HepG2 (cell line): ENCODE data around the gene FOXD4. TPM values are rescaled to one million over a fixed set of nuclear protein-coding genes. Genes with fewer than 3 reads are reported as not detected.
"Not testable (repeated sequence)": the region's sequence is repeated elsewhere in the genome, so short reads cannot be mapped to it uniquely, and the experiment has no call there.

Experiments used
- ATAC-seq: fragments of 200-7000 bp; cut with Tn5 transposase; 3 replicates; pipeline ENCODE4 v1.9.1; 2020; ENCODE audit warnings: mild to moderate bottlenecking, moderate library complexity
- BruUV-seq: library from RNA; stranded (reverse); fragments of 400-500 nt; replicated peaks from 2 replicates; lab custom pipeline; 2021; lab: Mats Ljungman, UMichigan
- CTCF ChIA-PET: fragments of 300-600 bp; formaldehyde crosslinking; extraction: SDS; loops from one replicate; lab custom pipeline; 2021; ENCODE audit warnings: low total read pairs, inconsistent platforms, low intra/inter-chr PET ratio; lab: Yijun Ruan, JAX
- POLR2A ChIA-PET: fragments of 350-600 bp; sonication (Branson Sonifier 250); formaldehyde crosslinking; loops from one replicate; lab custom pipeline; 2020; ENCODE audit warnings: antibody characterized with exemption, inconsistent platforms; lab: Yijun Ruan, JAX
- DNase-seq: peaks from one replicate; pipeline ENCODE4 v3.0.0-alpha.2; 2015; ENCODE audit warnings: low spot score
- FAIRE-seq: peaks from 3 replicates; lab custom pipeline; 2011; peaks lifted over from hg19 to GRCh38; lab: Jason Lieb, UNC
- H2AFZ ChIP-seq: one replicate; pipeline ENCODE4 v1.6.1; 2011; ENCODE audit warnings: low read length, inconsistent platforms
- H3K27ac ChIP-seq: fragments of 300-600 bp; 3 replicates; pipeline ENCODE4 v1.8.0; 2011; ENCODE audit warnings: mixed run types, mild to moderate bottlenecking, mixed read lengths, low read length, inconsistent platforms; ENCODE audit not compliant: insufficient read depth; ENCODE audit errors: extremely low read length
- H3K27me3 ChIP-seq, 2 experiments: fragments of 200-600 bp in 1 of 2; 2 replicates in 1 of 2; 3 replicates in 1 of 2; pipeline versions ENCODE4 v1.6.0 to v1.8.0; 2011; ENCODE audit warnings: low read length in 2 of 2, mild to moderate bottlenecking in 2 of 2, moderate library complexity in 2 of 2, inconsistent platforms in 1 of 2; ENCODE audit not compliant: insufficient read depth in 2 of 2, control insufficient read depth in 1 of 2
- H3K36me3 ChIP-seq, 2 experiments: fragments of 200-600 bp in 1 of 2; replicated peaks in 1 of 2; 2 replicates in 1 of 2; 3 replicates in 1 of 2; pipeline versions ENCODE4 v1.5.1 to v1.8.0; 2011; ENCODE audit warnings: low read length in 2 of 2, inconsistent platforms in 1 of 2; ENCODE audit not compliant: insufficient read depth in 2 of 2, control insufficient read depth in 1 of 2
- H3K4me1 ChIP-seq: 2 replicates; pipeline ENCODE4 v1.5.1; 2012; ENCODE audit warnings: low read length, inconsistent platforms; ENCODE audit not compliant: insufficient read depth
- H3K4me2 ChIP-seq: 2 replicates; pipeline ENCODE4 v1.6.0; 2011; ENCODE audit warnings: low read depth, low read length, inconsistent platforms
- H3K4me3 ChIP-seq, 3 experiments: fragments of 200-600 bp in 1 of 3; sonication (generic), shearing (Covaris generic) in 1 of 3; replicated peaks in 1 of 3; 2 replicates each; pipeline ENCODE4 v1.5.1; 2011 to 2016; ENCODE audit warnings: low read length in 3 of 3, inconsistent platforms in 2 of 3, low read depth in 2 of 3, mild to moderate bottlenecking in 2 of 3, control low read depth in 1 of 3, mixed read lengths in 1 of 3; ENCODE audit not compliant: insufficient read depth in 1 of 3
- H3K79me2 ChIP-seq: one replicate; pipeline ENCODE4 v1.6.1; 2011; ENCODE audit warnings: low read length, inconsistent platforms; ENCODE audit not compliant: insufficient read depth
- H3K9ac ChIP-seq: 2 replicates; pipeline ENCODE4 v1.6.0; 2011; ENCODE audit warnings: mild to moderate bottlenecking, low read depth, low read length, inconsistent platforms; ENCODE audit not compliant: insufficient read depth
- H3K9me3 ChIP-seq: 2 replicates; pipeline ENCODE4 v1.5.1; 2012; ENCODE audit warnings: mild to moderate bottlenecking, low read length
- H4K20me1 ChIP-seq: 2 replicates; pipeline ENCODE4 v1.6.0; 2011; ENCODE audit warnings: inconsistent platforms, mild to moderate bottlenecking, low read length, moderate library complexity; ENCODE audit not compliant: insufficient read depth
- WGBS: methylation state at CpG from one replicate; pipeline ENCODE4 v1.1.6; 2017; ENCODE audit warnings: low lambda C conversion rate; 5-methylcytosine and 5-hydroxymethylcytosine counted together
- in situ Hi-C: cut with HindIII; loops from 2 replicates; pipeline ENCODE4 v1.10.0; 2017; ENCODE audit warnings: low pct_unique_long_range_greater_than_20kb; ENCODE audit not compliant: extremely low pct_ligation_motif_present
- intact Hi-C: fragments of 100-400 bp; cut with micrococcal nuclease; formaldehyde crosslinking; loops from one replicate; pipeline ENCODE4 v1.10.0; 2022; ENCODE audit not compliant: unreplicated experiment
- polyA plus RNA-seq, 8 experiments: library from polyadenylated mRNA; depleted of rRNA in 3 of 8; stranded (reverse) in 7 of 8; unstranded in 1 of 8; fragments of >200 nt; fragmentation: Illumina TruSeq in 4 of 8; extraction: Trizol in 4 of 8; gene quantifications; 2 replicates each; pipeline versions ENCODE4 v1.2.1 to v1.2.3, GENCODE V29; 2011 to 2016; ENCODE audit warnings: low read depth in 4 of 8, missing spikeins in 1 of 8, mixed read lengths in 1 of 8; ENCODE audit not compliant: insufficient read depth in 1 of 8
- total RNA-seq, 5 experiments: library from RNA; depleted of rRNA; stranded (reverse); fragments of >200 nt; fragmentation: Illumina TruSeq; extraction: Trizol; gene quantifications; 2 replicates each; pipeline ENCODE4 v1.2.3, GENCODE V29; 2016; ENCODE audit warnings: low read depth in 1 of 5

The FOXD4 gene
- total and polyA plus RNA-seq, 2 of the 13 experiments (the other 11 are each of a cell fraction or from before 2014, with no cell fraction given): 0.15 to 0.18 TPM

DNA sequence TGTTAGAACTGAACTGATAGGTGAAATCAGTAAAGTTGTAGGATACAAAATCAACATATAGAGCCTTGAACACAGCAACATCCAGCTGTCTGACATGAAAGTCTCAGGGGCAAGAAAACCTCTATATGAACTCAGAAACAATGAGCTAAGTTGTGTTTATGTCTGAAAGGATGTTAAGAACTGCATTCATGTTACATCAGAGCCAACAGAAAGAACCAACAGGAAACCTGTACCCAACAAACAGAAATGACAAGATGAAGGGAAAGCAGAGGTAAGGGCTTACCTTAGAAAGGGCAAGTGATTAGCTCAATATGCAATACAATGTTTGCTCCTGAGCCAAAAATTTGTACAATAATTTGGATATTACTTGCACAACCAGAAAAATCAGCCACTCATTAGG lies 31.5 kb downstream of the FOXD4 start:
- H3K36me3 ChIP-seq, BruUV-seq: not testable (repeated sequence)

DNA sequence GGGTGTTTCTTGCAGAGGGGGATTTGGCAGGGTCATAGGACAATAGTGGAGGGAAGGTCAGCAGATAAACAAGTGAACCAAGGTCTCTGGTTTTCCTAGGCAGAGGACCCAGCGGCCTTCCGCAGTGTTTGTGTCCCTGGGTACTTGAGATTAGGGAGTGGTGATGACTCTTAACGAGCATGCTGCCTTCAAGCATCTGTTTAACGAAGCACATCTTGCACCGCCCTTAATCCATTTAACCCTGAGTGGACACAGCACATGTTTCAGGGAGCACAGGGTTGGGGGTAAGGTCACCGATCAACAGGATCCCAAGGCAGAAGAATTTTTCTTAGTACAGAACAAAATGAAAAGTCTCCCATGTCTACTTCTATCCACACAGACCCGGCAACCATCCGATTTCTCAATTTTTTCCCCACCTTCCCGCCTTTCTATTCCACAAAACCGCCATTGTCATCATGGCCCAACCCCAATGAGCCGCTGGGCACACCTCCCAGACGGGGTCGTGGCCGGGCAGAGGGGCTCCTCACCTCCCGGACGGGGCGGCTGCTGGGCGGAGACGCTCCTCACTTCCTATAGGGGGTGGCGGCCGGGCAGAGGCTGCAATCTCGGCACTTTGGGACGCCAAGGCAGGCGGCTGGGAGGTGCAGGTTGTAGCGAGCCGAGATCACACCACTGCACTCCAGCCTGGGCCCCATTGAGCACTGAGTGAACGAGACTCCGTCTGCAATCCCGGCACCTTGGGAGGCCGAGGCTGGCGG lies 35.1 kb downstream of the FOXD4 start:
- H4K20me1 ChIP-seq, BruUV-seq, POLR2A ChIA-PET, CTCF ChIA-PET, H3K36me3 ChIP-seq, H3K4me3 ChIP-seq, H3K27me3 ChIP-seq, FAIRE-seq, H3K27ac ChIP-seq, H3K4me1 ChIP-seq, intact Hi-C loops, H3K9me3 ChIP-seq, DNase-seq, H3K4me2 ChIP-seq, H3K9ac ChIP-seq, H3K79me2 ChIP-seq, ATAC-seq, H2AFZ ChIP-seq, in situ Hi-C loops: not testable (repeated sequence)
- no CpG with 5 or more reads among the region's 31 CpGs for WGBS

More for the DNA sequence above, 31.5 kb downstream of the FOXD4 start:
- H3K27me3 ChIP-seq, H3K4me3 ChIP-seq, intact Hi-C loops, in situ Hi-C loops, H3K4me2 ChIP-seq, ATAC-seq, H4K20me1 ChIP-seq, H3K4me1 ChIP-seq, DNase-seq, H3K79me2 ChIP-seq, FAIRE-seq, H3K9me3 ChIP-seq, H2AFZ ChIP-seq, H3K9ac ChIP-seq, POLR2A ChIA-PET, CTCF ChIA-PET, H3K27ac ChIP-seq: not testable (repeated sequence)

DNA sequence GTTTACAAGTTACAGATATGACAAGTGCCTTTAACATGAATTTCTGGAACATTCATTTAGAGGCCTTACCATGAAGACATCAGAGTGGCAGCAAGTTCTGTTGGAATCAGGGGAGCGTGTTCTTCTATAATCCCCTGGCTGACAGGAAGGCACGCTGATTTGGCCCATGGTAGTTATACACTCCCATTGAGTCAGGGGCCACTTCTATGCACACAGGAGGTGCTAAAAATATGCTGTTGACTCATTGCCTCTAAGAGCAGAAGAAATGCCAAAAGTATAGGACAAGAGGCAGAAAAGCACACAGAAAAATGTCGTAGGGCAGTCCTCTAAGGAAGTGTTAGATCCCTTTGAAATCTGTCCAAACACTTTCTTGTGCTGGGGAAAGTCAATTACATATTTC lies 39.9 kb downstream of the FOXD4 start:
- H3K4me1 ChIP-seq, ATAC-seq, CTCF ChIA-PET, H3K4me3 ChIP-seq, H3K36me3 ChIP-seq, H4K20me1 ChIP-seq, H3K9ac ChIP-seq, DNase-seq, H2AFZ ChIP-seq, H3K9me3 ChIP-seq, intact Hi-C loops, H3K27me3 ChIP-seq, FAIRE-seq, H3K27ac ChIP-seq, H3K79me2 ChIP-seq, H3K4me2 ChIP-seq, BruUV-seq, POLR2A ChIA-PET, in situ Hi-C loops: not testable (repeated sequence)
- no CpG with 5 or more reads among the region's 3 CpGs for WGBS

DNA sequence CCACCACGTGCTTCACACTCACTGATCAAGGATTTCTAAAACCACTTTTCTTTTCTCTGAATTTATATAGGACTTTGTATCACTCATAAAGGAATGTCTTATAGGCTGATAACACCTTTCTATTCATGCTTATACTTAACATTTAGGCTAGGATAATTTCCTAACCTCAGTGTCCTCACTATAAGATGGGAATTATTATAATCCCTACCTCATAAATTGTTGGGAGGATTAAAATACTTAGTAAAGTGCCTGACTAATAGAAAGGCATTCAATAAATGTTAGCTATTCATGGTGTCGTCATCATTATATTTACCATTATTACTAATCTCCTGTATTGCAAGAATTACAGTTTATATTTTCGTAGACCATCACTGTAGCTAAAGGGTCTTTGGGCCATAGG lies 41.8 kb downstream of the FOXD4 start:
- BruUV-seq, H2AFZ ChIP-seq, H3K4me3 ChIP-seq, ATAC-seq, intact Hi-C loops, H3K9me3 ChIP-seq, in situ Hi-C loops, FAIRE-seq, H3K36me3 ChIP-seq, H3K4me2 ChIP-seq, H3K27me3 ChIP-seq, POLR2A ChIA-PET, H3K9ac ChIP-seq, H3K4me1 ChIP-seq, H3K27ac ChIP-seq, CTCF ChIA-PET, H4K20me1 ChIP-seq, H3K79me2 ChIP-seq, DNase-seq: not testable (repeated sequence)
- 0% methylated on average over 2 of the region's 3 CpGs for WGBS
